Amygdala (tissue), 56 donors: ENCODE measurements around the gene LAMB2.

Source experiments
- DNase-seq, 56 donors: peaks; one replicate each; lab custom pipeline; 2025; lab: John Stamatoyannopoulos, UW

The LAMB2 gene

DNA sequence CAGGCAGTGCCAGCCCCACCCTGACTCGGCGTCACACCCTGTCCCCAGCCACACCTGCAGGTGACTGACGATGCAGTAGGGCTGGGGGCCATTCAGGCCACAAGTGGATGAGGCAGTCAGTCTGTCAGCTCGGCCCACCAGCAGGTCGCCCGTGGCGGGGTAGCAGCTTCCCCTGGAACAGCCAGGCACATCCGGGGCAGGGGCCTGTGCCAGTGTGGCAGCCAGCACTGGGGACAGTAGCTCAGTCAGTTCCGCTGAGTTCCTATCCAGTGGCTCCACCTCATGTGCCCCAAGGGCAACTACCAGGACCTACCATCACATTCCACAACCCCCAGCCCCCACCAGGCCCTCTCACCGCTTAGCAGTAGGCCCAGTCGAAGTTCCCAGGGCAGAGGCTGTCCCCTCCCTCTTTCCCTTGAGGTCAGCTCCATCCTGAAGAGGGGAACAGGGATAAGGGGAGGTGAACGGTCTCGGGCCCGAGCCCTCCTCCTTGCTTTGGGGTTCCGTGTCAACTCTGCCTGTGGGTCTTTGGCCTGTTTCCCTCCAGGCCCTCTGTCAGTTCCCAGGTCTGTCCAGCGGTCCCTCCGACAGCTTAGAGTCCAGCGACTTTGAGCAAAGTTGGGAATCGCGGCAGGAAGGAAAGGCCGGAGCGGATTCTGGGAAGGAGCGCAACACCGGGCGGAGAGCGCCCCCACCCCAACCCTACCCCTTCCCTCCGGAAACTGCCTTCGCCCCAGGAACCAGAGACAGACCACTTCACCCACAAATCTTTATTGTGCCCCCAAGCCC lies at the start of gene LAMB2:
Gene LAMB2 (minus strand): TSS at position 614 of the 789 bp plus-strand sequence. CDS start 183 bp downstream, at position 431.
- peak in 42 of 56 donors; percentile 7 to 68 (median 36) for DNase-seq

DNA sequence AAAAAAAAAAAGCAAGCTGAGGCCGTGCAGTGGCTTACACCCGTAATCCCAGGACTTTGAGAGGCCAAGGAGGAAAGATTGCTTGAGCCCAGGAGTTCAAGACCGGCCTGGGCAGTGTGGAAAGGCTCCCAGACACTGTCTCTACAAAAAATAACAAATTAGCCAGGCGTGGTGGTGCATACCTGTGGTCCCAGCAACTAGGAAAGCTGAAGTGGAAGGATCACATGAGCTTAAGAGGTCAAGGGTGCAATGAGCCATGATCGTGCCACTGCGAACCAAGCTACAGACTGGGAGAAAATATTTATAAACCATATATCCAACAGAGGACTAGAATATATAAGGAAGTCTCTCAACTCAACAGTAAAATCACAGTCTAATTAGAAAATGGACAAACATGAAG lies 48.5 kb upstream of the LAMB2 start:
- no peak for DNase-seq

DNA sequence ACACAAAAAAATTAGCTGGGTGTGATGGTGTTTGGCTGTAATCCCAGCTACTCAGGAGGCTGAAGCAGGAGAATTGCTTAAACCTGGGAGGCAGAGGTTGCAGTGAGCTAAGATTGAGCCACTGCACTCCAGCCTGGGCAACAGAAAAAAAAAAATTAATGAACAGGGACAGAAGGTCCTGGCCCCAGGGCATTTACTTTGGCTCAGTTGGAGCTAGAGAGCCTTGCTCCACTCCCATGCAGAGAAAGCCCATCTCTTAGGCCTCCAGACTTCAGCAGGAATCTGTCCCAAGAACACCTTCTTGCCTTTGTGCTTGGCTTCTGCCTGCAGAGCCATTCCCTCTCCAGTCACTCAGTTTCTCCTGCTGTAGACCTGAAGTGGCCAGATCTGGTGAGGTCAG lies 47.3 kb upstream of the LAMB2 start:
- no peak for DNase-seq

DNA sequence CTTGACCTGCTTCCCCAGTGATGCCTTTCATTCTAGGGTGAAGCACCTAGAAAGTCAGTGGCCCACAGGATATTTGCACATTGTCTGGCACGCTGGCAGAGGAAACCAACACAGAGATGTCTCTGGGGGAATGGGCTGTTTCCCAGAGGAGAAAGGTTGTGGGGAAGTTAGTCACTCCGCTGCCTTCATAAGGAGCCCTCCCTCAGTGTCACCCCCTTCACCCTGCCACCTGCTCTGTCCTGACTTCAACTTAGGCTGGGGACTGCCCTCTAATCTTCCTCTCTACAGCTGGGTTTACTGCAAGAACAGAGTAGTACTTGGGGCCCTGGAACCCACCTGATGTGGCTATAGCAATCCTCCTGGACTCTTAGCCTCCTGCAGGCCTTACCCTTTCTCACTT lies 44.2 kb upstream of the LAMB2 start:
- no peak for DNase-seq

DNA sequence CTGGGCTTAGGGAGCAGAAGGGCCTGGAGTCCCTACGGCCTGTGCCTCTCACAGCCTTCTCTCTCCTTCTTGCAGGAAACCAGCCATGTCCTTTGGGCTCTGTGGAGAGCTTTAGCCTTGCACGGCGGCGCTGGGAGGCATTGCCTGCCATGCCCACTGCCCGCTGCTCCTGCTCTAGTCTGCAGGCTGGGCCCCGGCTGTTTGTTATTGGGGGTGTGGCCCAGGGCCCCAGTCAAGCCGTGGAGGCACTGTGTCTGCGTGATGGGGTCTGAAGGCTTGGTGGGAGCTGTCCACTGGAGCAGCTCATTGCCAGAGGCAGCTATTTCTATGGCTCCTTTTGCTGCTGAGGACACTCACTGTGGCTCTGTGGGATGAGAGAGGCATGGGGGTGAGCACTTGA lies 42.7 kb upstream of the LAMB2 start:
- DNase-seq = no peak

DNA sequence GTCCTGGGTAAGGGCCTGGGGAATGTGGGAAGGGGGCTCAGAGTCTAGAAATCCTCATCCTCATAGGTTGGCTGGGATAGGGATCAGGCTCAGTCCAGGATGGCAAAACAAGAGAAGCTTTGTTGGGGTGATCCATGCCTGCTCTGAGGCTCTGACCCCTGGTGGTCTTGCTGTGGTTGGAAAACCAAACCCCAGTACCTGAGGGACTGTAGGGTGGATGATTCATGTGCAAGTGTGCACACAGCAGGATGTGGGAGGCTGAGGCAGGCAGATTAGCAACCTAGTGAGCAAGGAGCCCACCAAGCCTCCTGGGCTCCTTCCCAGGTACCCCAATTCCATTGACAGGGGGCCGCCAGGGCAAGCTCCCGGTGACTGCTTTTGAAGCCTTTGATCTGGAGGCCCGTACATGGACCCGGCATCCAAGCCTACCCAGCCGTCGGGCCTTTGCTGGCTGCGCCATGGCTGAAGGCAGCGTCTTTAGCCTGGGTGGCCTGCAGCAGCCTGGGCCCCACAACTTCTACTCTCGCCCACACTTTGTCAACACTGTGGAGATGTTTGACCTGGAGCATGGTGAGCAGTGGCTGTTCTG lies 41.6 kb upstream of the LAMB2 start:
- no peak for DNase-seq

DNA sequence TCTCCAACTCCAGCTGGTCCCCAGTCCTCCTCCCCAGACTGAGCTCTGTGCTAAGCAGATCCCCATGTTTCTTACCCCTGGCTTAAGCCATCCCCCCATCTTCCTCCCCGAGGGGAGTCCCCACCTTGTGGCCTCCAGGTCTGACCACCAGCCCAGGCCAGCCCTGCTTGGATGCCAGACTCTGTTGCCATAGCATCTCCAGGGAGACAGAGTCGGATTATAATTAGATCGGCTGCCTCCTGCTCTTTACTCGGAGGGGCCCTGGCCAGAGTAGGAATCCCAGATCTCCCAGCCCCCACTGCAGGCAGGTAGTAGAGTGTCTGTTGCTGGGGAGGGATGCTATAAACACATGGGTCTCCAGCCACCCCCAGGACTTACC lies 40.9 kb upstream of the LAMB2 start:
- peak in 2 of 56 donors; percentile 5 to 11 for DNase-seq

DNA sequence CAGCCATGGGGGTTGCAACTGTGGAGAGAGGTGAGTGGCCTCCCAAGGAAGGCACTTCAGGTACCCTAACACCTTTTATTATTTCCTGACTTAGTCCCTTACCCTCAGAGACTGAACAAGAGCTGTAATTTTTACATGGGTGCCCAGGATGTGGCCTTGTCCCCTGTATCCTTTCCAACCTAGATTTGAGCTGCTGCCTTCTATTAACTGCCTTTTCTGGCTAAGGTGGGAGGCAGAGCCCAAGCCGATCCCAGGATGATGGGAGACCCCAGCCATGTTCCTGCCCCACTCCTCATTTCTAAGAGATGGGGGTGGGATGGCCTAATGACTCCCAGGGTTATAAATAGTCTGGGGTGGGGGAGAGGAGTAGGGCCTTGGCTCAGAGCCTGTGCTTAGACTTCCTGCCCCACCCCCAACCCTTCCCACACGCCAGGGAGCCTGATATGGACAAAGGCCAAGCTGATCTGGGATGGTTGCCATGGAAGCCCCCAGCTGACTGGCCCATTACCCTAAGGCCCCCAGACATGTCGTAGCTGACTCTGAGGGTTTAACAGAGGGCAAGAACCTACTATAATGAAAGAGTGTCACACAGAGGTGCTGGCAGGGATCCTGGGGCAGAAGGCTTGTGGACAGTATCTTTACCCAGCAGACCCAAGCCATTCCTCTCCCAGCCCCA lies 40.4 kb upstream of the LAMB2 start:
- DNase-seq = peak in 2 of 56 donors; percentile 18 to 56

DNA sequence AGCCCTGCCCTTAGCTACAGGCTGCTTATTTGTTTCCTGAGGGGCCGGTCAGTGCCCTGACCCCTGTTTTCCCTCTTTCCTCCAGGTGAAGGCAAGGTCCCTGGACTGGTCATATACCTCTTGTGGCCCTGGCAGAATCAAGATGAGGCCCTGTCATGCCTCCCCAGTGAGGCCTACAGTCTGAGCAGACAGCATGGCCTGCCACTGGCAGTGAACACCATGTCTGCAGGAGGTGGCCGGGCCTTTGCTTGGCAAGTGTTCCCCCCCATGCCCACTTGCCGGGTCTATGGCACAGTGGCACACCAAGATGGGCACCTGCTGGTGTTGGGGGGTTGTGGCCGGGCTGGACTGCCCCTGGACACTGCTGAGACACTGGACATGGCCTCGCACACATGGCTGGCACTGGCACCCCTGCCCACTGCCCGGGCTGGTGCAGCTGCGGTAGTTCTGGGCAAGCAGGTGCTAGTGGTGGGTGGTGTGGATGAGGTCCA lies 39.7 kb upstream of the LAMB2 start:
- peak in 3 of 56 donors; percentile 14 to 31 (median 16) for DNase-seq

DNA sequence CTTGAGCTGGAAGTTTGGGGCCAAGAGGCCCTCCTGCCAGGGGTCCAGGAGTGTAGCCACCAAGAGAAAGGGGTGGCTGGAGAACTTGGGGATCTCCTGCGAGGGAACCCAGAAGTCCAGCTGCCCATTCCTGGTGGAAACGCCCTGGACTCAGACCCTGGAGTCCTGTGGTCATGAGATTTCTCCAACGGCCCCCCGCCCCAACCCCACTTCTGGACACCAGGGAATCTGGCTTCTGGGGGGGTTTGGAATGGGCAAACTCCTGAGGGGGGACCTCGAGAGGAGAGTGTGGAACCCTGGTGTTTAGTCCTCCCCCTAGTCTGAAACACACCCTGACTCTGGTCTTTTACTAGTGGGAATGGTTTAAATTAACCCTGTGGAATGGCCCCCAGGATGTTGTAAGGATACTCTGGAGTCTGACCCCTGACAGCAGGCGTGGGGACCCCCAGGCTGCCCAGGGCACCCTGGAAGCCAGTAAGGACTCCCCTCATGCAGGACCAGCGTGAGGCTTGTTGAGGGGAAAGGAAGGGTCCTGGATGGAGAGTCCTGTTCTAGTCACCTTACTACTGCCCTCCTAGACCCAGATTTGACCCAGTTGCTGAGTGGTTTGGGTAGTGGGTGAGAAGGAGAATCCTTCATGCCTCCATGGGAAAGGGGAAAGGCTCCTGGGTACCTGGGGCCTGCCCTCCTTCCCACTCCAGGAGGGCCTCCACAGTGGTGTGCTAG lies 39.1 kb upstream of the LAMB2 start:
- no peak for DNase-seq

DNA sequence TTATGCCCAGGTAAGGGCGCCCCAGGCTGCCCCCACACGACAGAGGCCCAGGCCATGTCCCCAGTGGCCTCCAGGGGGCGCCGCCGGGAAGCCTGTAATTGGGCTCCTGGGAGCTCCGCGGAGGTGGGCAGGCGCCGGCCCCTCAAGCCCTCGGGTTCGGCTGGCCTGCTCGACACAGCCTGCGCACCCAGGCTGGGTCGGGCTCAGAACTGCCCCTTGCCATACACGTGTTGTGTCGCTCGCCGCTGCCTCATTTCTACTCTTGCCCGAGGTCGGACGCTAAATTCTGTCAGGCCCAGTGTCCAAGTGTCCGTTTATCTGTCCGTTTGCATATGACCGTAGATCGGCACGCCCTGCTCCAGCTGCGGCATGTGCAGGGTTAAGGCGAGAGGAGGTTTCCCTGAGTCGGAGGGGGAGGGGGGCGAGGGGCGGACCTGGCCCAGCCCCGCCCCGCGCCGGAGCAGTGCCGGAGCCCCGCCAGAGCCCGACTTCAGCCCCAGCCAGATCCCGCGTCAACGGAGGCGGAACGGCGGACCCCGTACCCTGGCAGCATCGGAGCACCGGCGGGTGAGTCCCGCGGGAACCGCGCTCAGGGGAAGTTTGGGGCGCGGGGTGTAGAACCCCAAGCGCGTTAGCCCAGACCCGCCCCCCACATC lies 38.4 kb upstream of the LAMB2 start, which contains the start of gene KLHDC8B:
Gene KLHDC8B (plus strand): TSS at position 480 of the 656 bp plus-strand sequence. CDS start 1,172 bp downstream, outside the sequence.
- DNase-seq = peak in 48 of 56 donors; percentile 3 to 81 (median 61)

DNA sequence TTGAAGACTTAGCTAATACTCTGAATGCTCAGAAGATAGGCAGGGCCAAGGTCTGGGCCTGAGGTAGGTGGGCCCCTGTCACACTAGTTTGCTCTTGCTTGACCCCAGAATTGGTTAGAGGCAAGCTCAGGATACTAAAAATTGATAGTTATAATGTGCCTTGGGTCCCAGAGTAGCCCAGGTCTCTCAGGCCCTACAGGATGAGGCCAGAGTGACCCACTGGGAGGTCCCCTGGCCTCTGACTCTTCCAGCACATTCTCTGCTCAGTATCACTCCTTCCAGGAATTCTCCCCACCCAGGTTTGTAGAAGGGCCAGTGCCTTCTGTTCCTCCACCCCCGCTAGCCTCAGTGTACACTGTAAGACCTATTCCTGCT lies 37.9 kb upstream of the LAMB2 start:
- no peak for DNase-seq

DNA sequence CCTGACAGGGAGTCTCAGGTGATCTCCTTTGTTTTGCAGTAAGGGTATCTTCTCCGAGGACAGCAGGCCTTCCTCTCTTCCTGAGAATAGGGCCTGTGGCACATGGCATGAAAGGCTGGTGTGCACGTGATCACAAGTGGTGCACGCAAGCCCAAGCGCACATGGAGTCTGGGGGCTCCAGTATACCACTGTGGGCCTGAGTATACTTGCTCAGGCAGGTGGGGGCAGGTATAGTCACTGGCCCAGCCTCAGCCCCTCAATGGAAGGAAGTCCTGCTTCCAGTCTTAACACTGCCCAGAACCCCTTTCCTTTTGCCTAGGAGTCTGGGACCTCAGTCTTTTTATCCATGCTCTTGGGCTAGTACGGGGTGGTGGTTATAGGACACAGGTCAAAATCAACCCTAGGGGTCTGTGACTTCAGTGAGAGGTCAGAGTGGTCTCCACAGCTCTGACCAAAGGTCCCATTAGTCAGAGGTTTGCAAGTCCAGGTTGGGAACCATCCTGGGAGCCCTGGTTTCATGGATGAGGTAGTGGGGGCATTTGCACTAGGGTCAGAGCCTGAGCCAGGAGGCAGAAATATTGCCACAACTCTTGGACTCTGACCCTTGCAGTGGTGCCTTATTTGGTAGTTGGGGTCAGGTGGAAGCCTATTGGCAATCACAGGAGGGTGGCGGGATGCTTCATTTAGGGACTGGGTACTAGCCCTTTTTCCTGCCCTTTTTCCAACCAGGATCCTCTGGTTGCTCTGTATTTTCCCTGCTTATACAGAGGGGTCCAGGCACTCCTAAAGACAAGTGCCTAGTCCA lies 34.1 kb upstream of the LAMB2 start:
- no peak for DNase-seq

DNA sequence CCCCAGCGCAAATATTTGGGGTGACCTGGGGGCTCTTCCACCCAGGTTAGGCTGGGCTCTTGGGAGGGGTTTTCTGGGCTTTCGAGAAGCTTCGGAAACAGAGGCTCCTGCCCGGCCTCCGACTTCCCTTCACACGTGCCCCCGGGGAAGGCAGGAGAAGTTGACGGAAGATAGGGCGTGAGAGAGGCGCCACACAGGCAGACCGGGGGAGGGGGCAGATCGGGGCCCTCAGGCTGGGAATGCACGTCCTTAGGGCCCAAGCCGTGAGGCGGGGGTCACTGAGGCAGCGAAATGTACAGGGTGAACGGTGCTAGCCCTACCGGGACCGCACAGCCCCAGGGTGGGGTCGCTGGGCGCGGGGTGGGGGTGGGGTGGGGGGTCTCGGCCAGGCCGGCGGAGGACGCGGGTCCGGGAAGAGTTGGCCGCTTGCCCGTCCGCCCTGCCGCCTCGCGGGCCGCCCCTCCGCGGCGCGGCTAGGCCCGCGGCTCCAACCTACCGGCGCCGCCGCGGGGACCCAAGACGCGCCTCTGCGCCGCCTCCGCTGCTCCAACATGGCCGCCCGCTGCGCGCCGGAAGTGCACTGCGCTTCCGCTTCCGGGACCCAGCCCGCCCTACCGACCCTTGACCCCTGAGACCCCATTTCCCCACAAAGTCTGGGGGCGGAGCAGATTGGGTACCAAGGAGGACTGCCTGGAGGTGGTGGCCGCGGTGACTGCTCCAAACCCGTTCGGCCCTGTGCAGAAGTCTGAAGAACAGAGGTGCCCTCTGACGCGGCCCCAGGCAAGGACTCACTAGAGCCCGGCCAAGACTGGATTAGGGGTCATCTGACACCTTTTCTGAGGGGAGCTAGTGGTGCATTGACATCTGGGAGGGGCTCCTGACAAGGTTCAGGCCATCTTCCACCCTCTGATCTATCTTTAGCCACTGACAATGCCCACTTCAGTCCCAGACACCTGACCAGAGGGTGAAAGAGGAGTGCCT lies 33.2 kb upstream of the LAMB2 start, which contains the start of gene CCDC71:
Gene CCDC71 (minus strand): TSS at position 561 of the 981 bp plus-strand sequence. CDS start 2,123 bp downstream, outside the sequence.
- peak in 51 of 56 donors; percentile 9 to 78 (median 45) for DNase-seq

DNA sequence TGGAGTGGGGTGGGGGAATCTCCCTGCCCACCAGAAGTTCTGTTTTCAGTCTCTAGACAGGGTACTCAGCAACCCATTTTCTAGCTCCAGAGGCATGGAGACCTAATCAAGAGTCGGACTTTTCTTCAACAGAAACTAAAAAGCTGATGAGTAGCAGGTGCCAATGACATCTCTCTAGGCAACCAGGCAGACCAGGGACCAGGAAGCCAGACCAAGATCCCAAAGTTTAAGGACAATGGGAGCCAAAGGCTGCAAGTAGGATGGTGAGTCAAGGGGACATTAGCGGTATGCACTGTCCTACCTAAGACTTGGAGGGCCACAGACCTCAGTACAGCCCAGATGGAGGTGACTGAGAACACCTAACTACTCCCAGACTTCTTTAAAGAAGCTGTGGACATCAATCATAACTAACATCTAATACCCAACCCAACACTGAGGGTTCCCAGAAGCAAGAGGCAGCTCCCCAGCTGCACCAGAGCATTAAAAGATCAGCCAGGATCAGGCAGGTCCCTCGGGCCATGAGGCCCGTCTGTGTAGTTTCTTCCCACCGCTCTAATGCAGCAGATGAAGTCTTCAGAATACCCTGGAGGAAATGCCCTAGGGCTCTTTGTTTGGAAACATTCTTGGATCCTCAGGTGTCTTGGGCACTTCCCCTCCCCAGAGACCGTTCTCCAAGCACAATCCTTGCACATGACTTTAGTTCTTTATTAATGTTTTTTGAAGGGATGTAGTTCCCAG lies 32.3 kb upstream of the LAMB2 start:
- no peak for DNase-seq

DNA sequence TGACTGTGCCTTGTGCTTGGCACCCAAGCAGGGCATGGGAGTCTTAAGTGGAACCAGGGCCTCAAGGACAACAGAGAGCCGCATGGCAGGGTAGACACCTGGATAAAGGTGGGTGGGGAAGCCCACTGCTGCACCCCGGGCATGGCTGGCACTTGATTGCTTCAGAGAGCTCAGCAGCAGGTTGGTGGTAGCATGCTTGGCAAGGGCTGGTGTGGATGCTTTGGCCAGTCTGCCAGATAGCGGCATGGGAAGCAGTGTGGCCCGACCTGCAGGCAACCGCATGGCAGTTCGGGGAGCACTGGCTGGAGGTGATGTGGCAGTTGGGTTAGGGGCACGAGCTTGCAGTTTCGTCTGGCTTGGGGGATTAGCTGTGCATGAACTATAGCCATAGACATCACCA lies 30.8 kb upstream of the LAMB2 start:
- DNase-seq = no peak

DNA sequence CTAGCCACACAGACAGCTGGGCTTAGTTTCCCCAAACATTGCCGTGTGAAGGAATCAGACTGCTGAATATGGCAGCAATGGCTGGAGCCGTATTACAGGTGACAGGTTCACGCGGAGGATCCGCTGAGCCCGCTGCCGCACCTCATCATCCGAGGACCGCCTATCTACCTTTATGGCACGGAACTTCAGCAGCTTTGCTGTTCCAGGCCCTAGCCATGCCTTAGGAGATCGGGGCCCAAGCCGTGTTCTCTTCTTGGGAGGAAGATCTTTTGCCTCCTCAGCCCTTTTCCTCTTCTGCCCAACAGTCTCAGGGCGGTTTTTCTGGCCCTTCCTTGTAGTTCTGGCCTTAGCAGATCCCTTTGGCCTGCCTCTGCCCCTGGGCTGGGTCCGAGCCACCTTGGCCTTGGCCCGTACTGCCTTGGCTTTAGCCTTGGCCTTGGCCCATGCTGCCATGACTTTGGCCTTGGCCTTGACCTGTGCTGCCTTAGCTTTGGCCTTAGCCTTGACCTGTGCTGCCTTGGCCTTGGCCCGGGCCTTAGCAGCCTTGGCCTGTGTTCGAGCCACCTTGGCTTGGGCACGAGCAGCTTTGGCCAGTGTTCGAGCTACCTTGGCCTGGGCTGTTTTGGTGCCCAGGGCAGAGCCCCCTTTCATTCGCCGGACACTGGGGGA lies 30.0 kb upstream of the LAMB2 start:
- DNase-seq = no peak
